KMS-11 (cell line): Measurements from ENCODE around the gene AUTS2.

Experiments used
- H2AFZ ChIP-seq: fragments of 200-600 bp; sonication (generic); 2 replicates; pipeline ENCODE4 v1.6.1; 2016; ENCODE audit warnings: antibody characterized with exemption, mixed run types, low read depth
- H3K27ac ChIP-seq: fragments of 200-600 bp; sonication (generic); 2 replicates; pipeline ENCODE4 v1.6.1; 2016; ENCODE audit warnings: mild to moderate bottlenecking, mixed run types
- H3K27me3 ChIP-seq: fragments of 200-600 bp; sonication (generic); 2 replicates; pipeline ENCODE4 v1.6.1; 2017; ENCODE audit warnings: mild to moderate bottlenecking, low read depth, mixed run types, moderate library complexity; ENCODE audit not compliant: insufficient read depth
- H3K36me3 ChIP-seq: fragments of 200-600 bp; sonication (generic); 2 replicates; pipeline ENCODE4 v1.6.1; 2017; ENCODE audit warnings: mild to moderate bottlenecking, mixed run types; ENCODE audit not compliant: insufficient read depth
- H3K4me1 ChIP-seq: fragments of 200-600 bp; sonication (generic); 2 replicates; pipeline ENCODE4 v1.6.1; 2016; ENCODE audit warnings: mild to moderate bottlenecking, low read depth, mixed run types; ENCODE audit not compliant: poor library complexity, severe bottlenecking
- H3K4me2 ChIP-seq: fragments of 200-600 bp; sonication (generic); 2 replicates; pipeline ENCODE4 v1.7.0; 2016; ENCODE audit warnings: mild to moderate bottlenecking, mixed run types
- H3K4me3 ChIP-seq: fragments of 200-600 bp; sonication (generic); IDR thresholded peaks from 2 replicates; pipeline ENCODE4 v1.6.1; 2017; ENCODE audit warnings: low read depth, low read length, mixed read lengths; ENCODE audit not compliant: insufficient read depth
- H3K79me2 ChIP-seq: fragments of 200-600 bp; sonication (generic); 2 replicates; pipeline ENCODE4 v1.6.1; 2016; ENCODE audit warnings: low read depth, mixed run types; ENCODE audit not compliant: insufficient read depth
- H3K9ac ChIP-seq: fragments of 200-600 bp; sonication (generic); 2 replicates; pipeline ENCODE4 v1.6.1; 2016; ENCODE audit warnings: mild to moderate bottlenecking, mixed run types
- H4K20me1 ChIP-seq: fragments of 200-600 bp; sonication (generic); 2 replicates; pipeline ENCODE4 v1.6.1; 2016; ENCODE audit warnings: mild to moderate bottlenecking, mixed run types; ENCODE audit not compliant: insufficient read depth
- CTCF ChIP-seq: fragments of 200-600 bp; sonication (generic); conservative IDR thresholded peaks from 2 replicates; pipeline ENCODE4 v1.6.1; 2017; ENCODE audit warnings: low read depth, mild to moderate bottlenecking, antibody characterized with exemption, low read length, moderate library complexity, mixed read lengths

The AUTS2 gene

GRCh38 chr7:69961436-69961835, 363.2 kb downstream of the AUTS2 start:
- Histone ChIP-seq H3K9ac (no peak overlapping the region), H4K20me1 (no peaks in the 10 kb centered on the region), H3K4me1 (peaks cover 17% of the 10 kb centered on the region), H3K27ac (no peak overlapping the region), H3K4me3 (no peak overlapping the region), H3K36me3 (no peaks in the 10 kb centered on the region), H2AFZ (no peak overlapping the region), H3K79me2 (no peaks in the 10 kb centered on the region), H3K4me2 (no peak overlapping the region), H3K27me3 (no peaks in the 10 kb centered on the region)
- no peak for TF ChIP-seq CTCF

- H3K4me3 ChIP-seq: no peak overlapping the region
- TF ChIP-seq CTCF: no peak
- no peak overlapping the region for H3K4me2 ChIP-seq
- H3K27ac ChIP-seq: no peak overlapping the region
- peaks cover 17% of the 10 kb centered on the region for H3K4me1 ChIP-seq
- no peak overlapping the region for H2AFZ ChIP-seq
- no peaks in the 10 kb centered on the region for H3K79me2 ChIP-seq
- no peaks in the 10 kb centered on the region for H4K20me1 ChIP-seq
- no peaks in the 10 kb centered on the region for H3K27me3 ChIP-seq
- no peaks in the 10 kb centered on the region for H3K36me3 ChIP-seq
- no peak overlapping the region for H3K9ac ChIP-seq
Observed at GRCh38 chr7:69962186-69963065, 364.2 kb downstream of the AUTS2 start.

- Histone ChIP-seq H3K4me2 (no peak overlapping the region), H3K79me2 (no peaks in the 10 kb centered on the region), H2AFZ (no peak overlapping the region), H3K9ac (no peak overlapping the region), H3K4me1 (peaks cover 17% of the 10 kb centered on the region), H3K4me3 (no peak overlapping the region), H3K27ac (no peak overlapping the region), H3K36me3 (no peaks in the 10 kb centered on the region), H3K27me3 (no peaks in the 10 kb centered on the region), H4K20me1 (no peaks in the 10 kb centered on the region)
- no peak for TF ChIP-seq CTCF
Observed at GRCh38 chr7:69963393-69963792, 365.1 kb downstream of the AUTS2 start.

DNA sequence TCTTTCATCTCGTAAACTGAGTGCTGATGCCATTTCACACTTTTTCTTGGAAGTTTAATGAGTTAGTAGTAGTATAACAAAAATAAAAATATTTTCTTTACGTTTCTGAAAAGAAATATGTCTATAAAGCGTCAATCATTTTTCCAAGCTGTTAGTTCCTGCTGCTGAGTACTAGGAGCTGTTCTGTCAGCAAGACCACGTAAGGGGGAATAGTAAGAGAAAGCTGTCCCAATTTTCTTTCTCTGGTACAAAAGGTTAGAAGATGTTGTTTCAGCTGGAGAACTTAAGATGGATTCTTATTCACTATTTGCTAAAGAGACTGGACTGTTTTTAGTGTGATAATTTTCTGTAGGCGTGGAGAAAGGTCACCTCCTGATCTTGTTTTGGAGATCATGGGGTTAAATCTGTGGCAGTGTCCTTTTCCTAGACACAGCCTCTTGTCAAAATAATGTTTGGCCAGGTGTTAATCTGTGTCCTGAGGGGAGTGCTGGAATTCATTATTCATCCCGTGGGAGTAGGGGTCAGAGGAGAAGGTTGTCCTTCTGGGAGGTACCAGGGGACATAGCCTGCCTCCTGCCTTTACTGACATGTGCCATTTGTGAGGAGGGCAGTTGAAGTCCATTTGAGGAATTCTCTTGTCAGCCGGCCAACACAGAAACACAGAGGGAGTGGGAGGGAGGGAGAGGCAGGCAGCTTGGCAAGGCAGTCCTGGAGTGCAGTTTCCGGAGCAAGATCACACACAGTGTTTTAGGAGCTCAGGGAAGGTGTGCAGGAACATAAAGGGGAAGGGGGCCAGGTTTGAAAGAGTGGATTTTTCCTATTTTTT, 368.7 kb downstream of the AUTS2 start:
- Histone ChIP-seq H3K4me1 (peaks cover 17% of the 10 kb centered on the region), H4K20me1 (no peaks in the 10 kb centered on the region), H2AFZ (no peak overlapping the region), H3K9ac (no peak overlapping the region), H3K27me3 (no peaks in the 10 kb centered on the region), H3K27ac (no peak overlapping the region), H3K4me2 (no peak overlapping the region), H3K79me2 (no peaks in the 10 kb centered on the region), H3K36me3 (no peaks in the 10 kb centered on the region), H3K4me3 (no peak overlapping the region)
- TF ChIP-seq CTCF: no peak
